ENCODE measurements around the gene ABHD17C.
A peak's percentile ranks its signal among the peaks of the same experiment; 100 is the strongest.

ABHD17C gene

DNA sequence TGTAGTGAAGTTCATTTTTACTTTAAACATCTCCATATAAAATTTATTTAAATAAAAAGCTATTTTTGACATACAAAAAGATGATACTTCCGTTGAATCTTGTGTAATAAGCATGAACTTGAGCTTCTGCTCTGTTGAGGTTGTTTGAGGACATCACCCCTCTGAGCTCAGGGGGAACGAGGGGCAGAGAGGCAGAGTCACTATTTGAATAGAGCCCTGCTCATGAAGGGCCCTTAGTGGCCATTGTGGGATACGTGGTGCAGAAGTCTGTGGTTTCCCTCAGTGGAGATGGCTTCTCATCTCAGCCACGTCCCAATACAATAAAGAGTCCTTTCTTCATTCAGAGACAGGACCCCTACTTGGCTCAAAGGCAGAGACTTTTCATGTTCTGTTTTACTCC is 94.7 kb downstream of the ABHD17C start:
- no peak overlapping the region for H3K4me3 Mint-ChIP-seq
- DNase-seq (ENCODE audit: low spot score in 2 of 2) = no peak
- H3K27ac Mint-ChIP-seq (ENCODE audit: low read depth) = no peak overlapping the region
- peaks cover 3% of the 10 kb centered on the region for H3K36me3 Mint-ChIP-seq (ENCODE audit: insufficient read depth)
- peaks cover 49% of the 10 kb centered on the region for H3K27me3 Mint-ChIP-seq
- H3K9me3 Mint-ChIP-seq = no peaks in the 10 kb centered on the region
- no peaks in the 10 kb centered on the region for H3K4me1 Mint-ChIP-seq
- ATAC-seq (replicated peaks; ENCODE audit: extremely low read depth, poor library complexity, severe bottlenecking) = no peak

DNA sequence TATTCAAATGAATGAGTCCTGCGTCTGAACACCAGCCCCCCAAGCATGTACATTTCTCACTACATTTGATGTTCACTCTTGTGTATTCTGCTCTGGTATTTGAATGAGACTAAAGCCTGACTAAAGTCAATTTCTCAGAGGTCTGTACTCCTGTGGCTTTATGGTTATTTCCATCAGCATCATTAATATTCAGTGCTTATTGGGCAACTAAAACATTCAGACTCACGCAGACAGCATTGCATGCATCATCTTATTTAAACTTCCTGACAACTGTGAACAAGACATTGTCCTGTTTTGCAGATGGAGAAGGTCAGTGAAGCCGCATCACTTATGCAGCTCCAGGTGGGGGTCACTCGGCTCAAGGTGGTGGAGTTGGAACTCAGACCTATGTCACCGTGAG is 95.1 kb downstream of the ABHD17C start:
- Mint-ChIP-seq H3K4me3 (no peak overlapping the region), H3K4me1 (no peaks in the 10 kb centered on the region), H3K27me3 (peaks cover 54% of the 10 kb centered on the region), H3K27ac (ENCODE audit: low read depth) (no peak overlapping the region), H3K9me3 (no peaks in the 10 kb centered on the region), H3K36me3 (ENCODE audit: insufficient read depth) (peaks cover 3% of the 10 kb centered on the region)
- no peak for ATAC-seq (replicated peaks; ENCODE audit: extremely low read depth, poor library complexity, severe bottlenecking)
- no peak for DNase-seq (ENCODE audit: low spot score in 2 of 2)

DNA sequence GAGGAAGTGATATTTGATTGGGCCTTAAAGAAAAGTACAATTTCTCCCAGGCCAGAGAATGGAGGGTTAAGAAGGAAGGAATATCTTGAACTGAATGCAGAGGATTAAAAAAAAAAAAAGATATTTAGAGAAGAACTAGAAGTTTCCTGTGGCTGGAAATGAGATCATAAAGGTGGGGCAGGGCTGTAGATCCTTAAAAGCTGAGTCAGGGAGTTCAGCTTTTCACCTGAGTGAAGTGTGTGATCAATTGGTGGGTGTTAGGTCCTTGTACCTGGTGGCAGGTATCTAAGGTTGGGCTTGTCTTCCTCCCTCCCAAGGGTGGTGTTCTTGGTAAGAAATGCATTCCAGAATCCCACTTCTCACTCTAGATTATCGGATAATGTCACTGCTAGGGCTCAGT is 95.9 kb downstream of the ABHD17C start:
- Mint-ChIP-seq H3K36me3 (ENCODE audit: insufficient read depth) (peaks cover 3% of the 10 kb centered on the region), H3K9me3 (no peaks in the 10 kb centered on the region), H3K27me3 (peaks cover 59% of the 10 kb centered on the region), H3K27ac (ENCODE audit: low read depth) (no peak overlapping the region), H3K4me3 (no peak overlapping the region), H3K4me1 (no peaks in the 10 kb centered on the region)
- ATAC-seq (replicated peaks; ENCODE audit: extremely low read depth, poor library complexity, severe bottlenecking) (no peak), DNase-seq (ENCODE audit: low spot score in 2 of 2) (no peak)

DNA sequence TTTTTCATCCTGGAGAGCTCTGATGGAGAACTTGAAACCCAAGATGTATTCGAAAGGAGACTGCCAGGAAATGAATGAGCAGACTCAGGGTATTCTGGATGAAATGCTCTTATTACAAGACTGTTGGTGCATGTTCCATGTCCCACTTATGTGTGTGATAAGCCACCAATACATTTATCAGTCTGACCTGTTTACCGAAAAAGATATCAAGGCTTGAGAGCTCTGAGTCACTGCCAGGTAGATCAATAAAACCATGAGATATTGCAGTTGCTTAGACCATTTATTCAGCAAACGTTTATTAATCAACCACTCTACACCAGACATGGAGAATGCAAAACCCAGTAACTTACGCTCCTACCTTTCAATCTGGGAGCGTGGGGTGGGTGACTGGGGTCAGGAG is 101.3 kb downstream of the ABHD17C start:
- DNase-seq (ENCODE audit: low spot score in 2 of 2) = no peak
- no peaks in the 10 kb centered on the region for H3K36me3 Mint-ChIP-seq (ENCODE audit: insufficient read depth)
- H3K27me3 Mint-ChIP-seq = peaks cover 47% of the 10 kb centered on the region
- ATAC-seq (replicated peaks; ENCODE audit: extremely low read depth, poor library complexity, severe bottlenecking) = no peak
- H3K9me3 Mint-ChIP-seq = no peaks in the 10 kb centered on the region
- no peak overlapping the region for H3K27ac Mint-ChIP-seq (ENCODE audit: low read depth)
- H3K4me3 Mint-ChIP-seq = no peak overlapping the region
- no peaks in the 10 kb centered on the region for H3K4me1 Mint-ChIP-seq

DNA sequence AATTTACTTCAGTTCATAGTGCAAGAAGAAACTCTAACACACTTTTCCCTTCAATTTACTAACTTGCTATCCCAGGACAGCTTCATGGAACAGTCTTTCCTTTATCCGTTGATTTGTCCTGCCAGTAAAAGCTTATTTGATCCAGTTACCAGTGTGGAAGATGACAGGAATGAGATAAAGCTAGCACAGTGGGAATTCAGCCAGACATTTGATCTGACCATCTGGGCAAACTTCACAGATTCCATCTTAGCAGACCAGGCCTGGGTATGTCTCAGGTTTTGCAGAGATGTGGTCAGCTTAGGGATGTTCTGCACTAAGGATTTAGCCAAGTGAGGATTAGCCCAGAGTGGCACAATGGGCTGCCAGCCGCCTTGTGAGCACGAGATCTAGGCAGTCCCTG is 103.8 kb downstream of the ABHD17C start:
- no peak overlapping the region for H3K27ac Mint-ChIP-seq (ENCODE audit: low read depth)
- peaks cover 30% of the 10 kb centered on the region for H3K27me3 Mint-ChIP-seq
- DNase-seq (ENCODE audit: low spot score in 2 of 2) (no peak), ATAC-seq (replicated peaks; ENCODE audit: extremely low read depth, poor library complexity, severe bottlenecking) (no peak)
- no peaks in the 10 kb centered on the region for H3K36me3 Mint-ChIP-seq (ENCODE audit: insufficient read depth)
- H3K4me1 Mint-ChIP-seq = no peaks in the 10 kb centered on the region
- no peaks in the 10 kb centered on the region for H3K9me3 Mint-ChIP-seq
- no peak overlapping the region for H3K4me3 Mint-ChIP-seq

DNA sequence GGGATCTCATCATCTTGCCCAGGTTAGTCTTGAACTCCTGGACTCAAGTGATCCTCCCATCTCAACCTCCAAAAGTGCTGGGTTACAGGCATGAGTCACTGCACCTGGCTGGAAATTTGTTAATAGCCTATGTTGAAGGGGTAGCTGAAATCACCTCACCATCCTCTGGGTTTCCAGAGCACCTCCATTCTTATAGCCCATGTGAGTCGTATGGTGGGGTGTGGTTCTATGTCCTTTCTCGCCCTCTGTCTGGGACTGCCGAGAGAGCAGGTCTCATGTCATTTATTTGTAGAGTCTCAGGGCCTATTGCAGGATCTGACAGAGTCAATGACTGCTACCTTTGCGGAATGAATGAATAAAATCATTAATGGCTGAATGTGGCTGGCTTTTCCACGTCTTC is 105.0 kb downstream of the ABHD17C start:
- no peak for DNase-seq (ENCODE audit: low spot score in 2 of 2)
- Mint-ChIP-seq H3K36me3 (ENCODE audit: insufficient read depth) (no peaks in the 10 kb centered on the region), H3K27me3 (peaks cover 21% of the 10 kb centered on the region), H3K4me1 (no peaks in the 10 kb centered on the region), H3K4me3 (no peak overlapping the region), H3K27ac (ENCODE audit: low read depth) (no peak overlapping the region), H3K9me3 (no peaks in the 10 kb centered on the region)
- no peak for ATAC-seq (replicated peaks; ENCODE audit: extremely low read depth, poor library complexity, severe bottlenecking)

DNA sequence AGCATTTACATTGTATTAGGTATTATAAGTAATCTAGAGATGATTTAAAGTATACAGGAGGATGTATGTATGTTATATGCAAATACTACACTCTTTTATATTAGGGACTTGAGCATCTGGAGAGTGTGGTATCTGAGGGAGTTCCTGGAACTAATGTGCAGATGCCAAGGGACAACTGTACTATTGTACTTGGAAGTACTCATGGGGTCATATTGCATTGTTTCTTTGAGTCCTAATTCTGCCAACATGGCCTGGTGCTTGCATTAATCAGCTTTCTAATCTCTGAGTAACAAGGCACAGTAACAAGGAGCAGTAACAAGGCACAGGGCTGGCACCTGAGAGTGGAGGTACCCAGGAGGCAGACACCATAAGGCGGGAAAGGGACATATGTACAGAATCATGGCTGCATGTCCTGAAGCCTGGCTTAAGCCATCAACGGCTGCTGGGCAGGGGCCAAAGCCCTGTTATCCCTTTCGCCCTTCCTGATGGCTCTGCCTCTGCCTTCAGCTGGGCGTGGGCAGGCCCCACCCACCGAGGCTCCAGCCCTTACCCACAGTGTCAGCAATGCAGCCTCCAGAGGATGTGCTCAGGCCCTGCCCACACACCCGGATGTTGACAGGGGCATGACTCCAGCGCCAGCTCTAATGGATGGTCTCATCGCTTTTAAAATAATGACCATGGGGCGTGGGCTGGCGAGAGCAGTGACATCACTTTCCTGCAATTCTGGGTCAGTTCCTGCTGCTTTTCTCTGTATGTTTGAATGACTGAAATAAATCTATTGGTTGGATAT is 107.0 kb downstream of the ABHD17C start:
- DNase-seq (ENCODE audit: low spot score in 2 of 2) = no peak
- Mint-ChIP-seq H3K36me3 (ENCODE audit: insufficient read depth) (no peaks in the 10 kb centered on the region), H3K4me1 (no peaks in the 10 kb centered on the region), H3K27ac (ENCODE audit: low read depth) (no peak overlapping the region), H3K4me3 (no peak overlapping the region), H3K9me3 (no peaks in the 10 kb centered on the region), H3K27me3 (peaks cover 8% of the 10 kb centered on the region)
- ATAC-seq (replicated peaks; ENCODE audit: extremely low read depth, poor library complexity, severe bottlenecking) = no peak

DNA sequence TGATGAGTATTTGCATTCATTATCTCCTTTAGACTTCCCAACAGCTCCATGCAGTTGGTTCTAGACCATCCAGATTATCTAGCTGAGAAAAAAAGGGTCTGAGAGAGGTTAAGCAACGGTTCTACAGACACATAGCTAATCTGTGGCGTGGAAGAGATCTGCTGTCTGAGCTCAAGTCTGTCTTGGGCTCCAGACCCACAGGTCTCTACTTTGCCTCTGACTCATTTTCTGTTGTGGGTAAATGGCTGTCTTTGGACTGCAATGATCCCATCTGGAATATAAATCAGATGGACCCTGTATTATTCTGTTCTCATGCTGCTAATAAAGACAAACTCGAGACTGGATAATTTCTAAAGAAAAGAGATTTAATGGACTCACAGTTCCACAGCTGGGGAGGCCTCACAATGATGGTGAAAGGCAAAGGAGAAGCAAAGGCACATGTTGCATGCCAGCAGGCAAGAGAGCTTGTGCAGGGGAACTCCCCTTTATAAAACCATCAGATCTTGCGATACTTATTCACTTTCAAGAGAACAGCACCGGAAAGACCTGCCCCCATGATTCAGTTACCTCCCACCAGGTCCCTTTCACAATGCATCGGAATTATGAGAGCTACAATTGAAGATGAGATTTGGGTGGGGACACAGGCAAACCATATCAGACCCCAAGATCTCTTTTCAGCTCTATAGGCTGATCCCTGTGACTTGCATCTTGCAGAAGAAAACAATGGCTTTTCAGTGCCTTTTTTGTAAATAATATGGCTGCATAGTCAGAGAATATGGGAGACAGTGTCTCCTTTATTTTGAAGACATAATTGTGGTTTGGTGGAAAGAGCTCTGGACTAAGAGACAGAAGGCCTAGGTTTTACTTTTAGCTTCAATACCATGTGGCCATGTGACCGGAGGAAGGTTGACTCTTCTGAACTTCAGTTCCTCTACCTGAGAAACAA is 108.7 kb downstream of the ABHD17C start:
- no peak for ATAC-seq (replicated peaks; ENCODE audit: extremely low read depth, poor library complexity, severe bottlenecking)
- H3K27ac Mint-ChIP-seq (ENCODE audit: low read depth) = peak overlapping the region; percentile 13
- H3K36me3 Mint-ChIP-seq (ENCODE audit: insufficient read depth) = no peaks in the 10 kb centered on the region
- no peaks in the 10 kb centered on the region for H3K4me1 Mint-ChIP-seq
- H3K27me3 Mint-ChIP-seq = peaks cover 20% of the 10 kb centered on the region
- no peak overlapping the region for H3K4me3 Mint-ChIP-seq
- no peak for DNase-seq (ENCODE audit: low spot score in 2 of 2)
- no peaks in the 10 kb centered on the region for H3K9me3 Mint-ChIP-seq

DNA sequence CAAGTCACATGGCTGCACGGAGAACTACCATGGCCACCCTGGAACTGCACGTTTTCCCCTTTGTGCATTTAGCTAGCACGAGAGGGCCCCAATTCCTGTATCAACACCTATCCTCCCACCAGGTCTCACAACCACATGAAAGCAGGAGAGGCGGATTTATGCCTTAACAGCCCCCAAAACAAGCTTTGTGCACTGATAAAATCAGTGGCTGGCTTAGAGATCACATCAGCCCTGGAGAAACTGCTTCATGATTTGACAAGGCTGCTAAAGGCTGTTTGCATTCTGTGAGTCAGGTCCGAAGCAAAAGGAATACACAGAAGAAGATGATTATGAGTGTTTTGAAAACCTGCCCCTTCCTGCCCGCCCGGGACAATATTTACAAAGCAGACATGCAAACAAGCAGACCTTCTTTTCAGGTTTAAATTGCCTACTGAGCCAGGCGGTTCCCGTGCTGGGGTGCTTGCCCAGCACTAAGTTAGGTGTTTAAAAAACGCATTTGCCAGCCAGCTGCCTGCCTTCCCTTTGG is 109.9 kb downstream of the ABHD17C start:
- no peaks in the 10 kb centered on the region for H3K36me3 Mint-ChIP-seq (ENCODE audit: insufficient read depth)
- no peaks in the 10 kb centered on the region for H3K9me3 Mint-ChIP-seq
- no peak overlapping the region for H3K4me3 Mint-ChIP-seq
- no peaks in the 10 kb centered on the region for H3K4me1 Mint-ChIP-seq
- peaks cover 32% of the 10 kb centered on the region for H3K27me3 Mint-ChIP-seq
- no peak for DNase-seq (ENCODE audit: low spot score in 2 of 2)
- no peak for ATAC-seq (replicated peaks; ENCODE audit: extremely low read depth, poor library complexity, severe bottlenecking)
- no peak overlapping the region for H3K27ac Mint-ChIP-seq (ENCODE audit: low read depth)

All from central memory CD8-positive, alpha-beta T cell (primary cell).